AG04449 (cell line): ENCODE data around the gene ZBTB38.

Experiments
- CTCF ChIA-PET: fragments of 350-600 bp; formaldehyde crosslinking; extraction: SDS; loops from one replicate; lab custom pipeline; 2021; ENCODE audit warnings: antibody characterized with exemption; lab: Yijun Ruan, JAX
- POLR2A ChIA-PET: fragments of 400-600, 350-600 bp; formaldehyde crosslinking; extraction: SDS; loops from one replicate; lab custom pipeline; 2020; ENCODE audit warnings: antibody characterized with exemption, inconsistent platforms; lab: Yijun Ruan, JAX
- DNase-seq: peaks from one replicate; pipeline ENCODE4 v3.0.0-alpha.2; 2010; ENCODE audit warnings: low read depth, low spot score
- H3K4me3 ChIP-seq: 2 replicates; pipeline ENCODE4 v1.5.1; 2011; ENCODE audit warnings: low read depth, mild to moderate bottlenecking, control low read depth, low read length
- TF ChIP-seq, protein P1 (sequence below): IDR thresholded peaks from one replicate; pipeline ENCODE4 v1.5.1; 2011; ENCODE audit warnings: mild to moderate bottlenecking, moderate library complexity, low read length, control low read depth, inconsistent platforms; ENCODE audit not compliant: insufficient read depth; ENCODE audit errors: missing control alignments

Gene ZBTB38

DNA sequence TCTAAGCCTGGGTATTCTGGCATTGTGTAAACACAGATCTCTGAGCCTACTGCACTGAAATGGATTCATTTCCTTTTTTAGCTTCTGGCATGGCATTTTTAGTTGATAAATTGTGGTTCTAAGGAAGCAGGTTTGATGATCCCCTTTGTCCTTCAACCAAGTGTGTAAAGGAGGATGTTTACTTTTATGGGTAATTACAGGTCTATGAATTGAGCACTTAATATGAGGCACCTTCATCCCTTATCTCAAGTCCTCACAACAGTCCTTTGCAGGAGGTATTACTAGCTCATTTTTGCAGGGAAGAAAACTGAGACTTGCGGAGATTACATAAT lies 30.8 kb upstream of the ZBTB38 start:
- ChIA-PET CTCF (interaction anchor here (0.9 to 3.6 kb wide), 12 partner anchors 9 to 122 kb away, joined by 3 to 11 read pairs (median 5); no protein-coding TSS in a partner anchor), POLR2A (interaction anchor here (1.1 kb wide), 1 partner anchor 30 kb away, joined by 5 read pairs; no protein-coding TSS in a partner anchor)
- DNase-seq, result no peak
- TF ChIP-seq, protein P1, sequence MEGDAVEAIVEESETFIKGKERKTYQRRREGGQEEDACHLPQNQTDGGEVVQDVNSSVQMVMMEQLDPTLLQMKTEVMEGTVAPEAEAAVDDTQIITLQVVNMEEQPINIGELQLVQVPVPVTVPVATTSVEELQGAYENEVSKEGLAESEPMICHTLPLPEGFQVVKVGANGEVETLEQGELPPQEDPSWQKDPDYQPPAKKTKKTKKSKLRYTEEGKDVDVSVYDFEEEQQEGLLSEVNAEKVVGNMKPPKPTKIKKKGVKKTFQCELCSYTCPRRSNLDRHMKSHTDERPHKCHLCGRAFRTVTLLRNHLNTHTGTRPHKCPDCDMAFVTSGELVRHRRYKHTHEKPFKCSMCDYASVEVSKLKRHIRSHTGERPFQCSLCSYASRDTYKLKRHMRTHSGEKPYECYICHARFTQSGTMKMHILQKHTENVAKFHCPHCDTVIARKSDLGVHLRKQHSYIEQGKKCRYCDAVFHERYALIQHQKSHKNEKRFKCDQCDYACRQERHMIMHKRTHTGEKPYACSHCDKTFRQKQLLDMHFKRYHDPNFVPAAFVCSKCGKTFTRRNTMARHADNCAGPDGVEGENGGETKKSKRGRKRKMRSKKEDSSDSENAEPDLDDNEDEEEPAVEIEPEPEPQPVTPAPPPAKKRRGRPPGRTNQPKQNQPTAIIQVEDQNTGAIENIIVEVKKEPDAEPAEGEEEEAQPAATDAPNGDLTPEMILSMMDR, result no peak
- no peak overlapping the region for H3K4me3 ChIP-seq

DNA sequence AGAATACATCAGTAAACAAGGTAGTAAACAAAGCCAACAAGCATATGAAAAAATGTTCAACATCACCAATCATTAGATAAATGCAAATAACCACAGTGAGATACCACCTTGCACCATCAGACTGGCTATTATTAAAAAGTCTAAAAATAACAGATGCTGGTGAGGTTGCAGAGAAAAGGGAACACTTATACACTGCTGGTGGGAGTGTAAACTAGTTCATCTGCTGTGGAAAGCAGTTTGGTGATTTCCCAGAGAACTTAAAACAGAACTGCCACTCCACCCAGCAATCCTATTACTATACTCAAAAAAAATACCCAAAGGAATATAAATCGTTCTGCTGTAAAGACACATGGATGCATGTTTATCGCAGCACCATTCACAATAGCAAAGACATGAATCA lies 30.3 kb upstream of the ZBTB38 start:
- no peak overlapping the region for H3K4me3 ChIP-seq
- ChIA-PET POLR2A (no interaction called here), CTCF (interaction anchor here (1.1 to 3.6 kb wide), 6 partner anchors 8 to 122 kb away, joined by 3 to 11 read pairs (median 7); no protein-coding TSS in a partner anchor)
- TF ChIP-seq, protein P1, result no peak
- no peak for DNase-seq

- ChIA-PET CTCF (no interaction called here), POLR2A (no interaction called here)
- TF ChIP-seq, protein P1, result no peak
- no peak for DNase-seq
- H3K4me3 ChIP-seq, result no peak overlapping the region
Measured at GRCh38 chr3:141338881-141339280, 29.4 kb upstream of the ZBTB38 start.

- no peak for DNase-seq
- TF ChIP-seq, protein P1, result no peak
- CTCF ChIA-PET, result no interaction called here
- POLR2A ChIA-PET, result no interaction called here
- no peak overlapping the region for H3K4me3 ChIP-seq
Measured at GRCh38 chr3:141341536-141341935, 26.8 kb upstream of the ZBTB38 start.

- POLR2A ChIA-PET, result interaction anchor here (0.6 kb wide), 1 partner anchor 25 kb away, joined by 7 read pairs; no protein-coding TSS in a partner anchor
- TF ChIP-seq, protein P1, result no peak
- no peak overlapping the region for H3K4me3 ChIP-seq
- no peak for DNase-seq
- CTCF ChIA-PET, result no interaction called here
Measured at GRCh38 chr3:141342386-141342785, 25.9 kb upstream of the ZBTB38 start.

DNA sequence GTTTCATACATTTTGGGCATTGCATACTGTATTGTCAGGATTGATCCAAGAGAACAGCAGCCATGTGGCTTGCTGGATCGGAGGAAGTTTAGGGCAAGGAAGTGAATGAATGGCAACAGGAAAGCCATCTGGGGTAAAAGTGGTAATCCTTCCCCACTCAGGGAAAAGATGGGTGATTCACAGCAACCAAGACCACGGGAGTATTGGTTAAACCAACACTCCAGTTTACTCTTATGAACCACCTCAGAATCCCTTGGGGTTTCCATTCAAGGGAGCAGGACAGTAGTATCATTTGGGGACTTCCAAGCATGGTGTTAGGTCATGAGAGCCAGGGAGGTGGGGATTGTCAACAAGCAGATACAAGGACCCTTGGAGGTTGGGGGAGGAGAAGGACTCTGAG lies 25.2 kb upstream of the ZBTB38 start:
- CTCF ChIA-PET, result interaction anchor here (1.3 kb wide), 1 partner anchor 10 kb away, joined by 6 read pairs; no protein-coding TSS in a partner anchor
- TF ChIP-seq, protein P1, result no peak
- no peak overlapping the region for H3K4me3 ChIP-seq
- no peak for DNase-seq
- POLR2A ChIA-PET, result interaction anchor here (0.6 kb wide), 1 partner anchor 24 kb away, joined by 7 read pairs; no protein-coding TSS in a partner anchor
